ENCODE measurements around the gene B3GNT8. TPM values are rescaled to one million over a fixed set of nuclear protein-coding genes. Genes with fewer than 3 reads are reported as not detected.
"Not testable (repeated sequence)": the region's sequence is repeated elsewhere in the genome, so short reads cannot be mapped to it uniquely, and the experiment has no call there.

B3GNT8 gene, protein sequence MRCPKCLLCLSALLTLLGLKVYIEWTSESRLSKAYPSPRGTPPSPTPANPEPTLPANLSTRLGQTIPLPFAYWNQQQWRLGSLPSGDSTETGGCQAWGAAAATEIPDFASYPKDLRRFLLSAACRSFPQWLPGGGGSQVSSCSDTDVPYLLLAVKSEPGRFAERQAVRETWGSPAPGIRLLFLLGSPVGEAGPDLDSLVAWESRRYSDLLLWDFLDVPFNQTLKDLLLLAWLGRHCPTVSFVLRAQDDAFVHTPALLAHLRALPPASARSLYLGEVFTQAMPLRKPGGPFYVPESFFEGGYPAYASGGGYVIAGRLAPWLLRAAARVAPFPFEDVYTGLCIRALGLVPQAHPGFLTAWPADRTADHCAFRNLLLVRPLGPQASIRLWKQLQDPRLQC
- total RNA-seq (2014; rRNA removed; shearing (Covaris generic)) = 5.0 and 5.9 TPM in 2 replicates
- polyA plus RNA-seq (2016; fragmentation: Nextera tagmentation; extraction: Ambion mirVana) = 2.3 and 3.1 TPM in 2 replicates

DNA sequence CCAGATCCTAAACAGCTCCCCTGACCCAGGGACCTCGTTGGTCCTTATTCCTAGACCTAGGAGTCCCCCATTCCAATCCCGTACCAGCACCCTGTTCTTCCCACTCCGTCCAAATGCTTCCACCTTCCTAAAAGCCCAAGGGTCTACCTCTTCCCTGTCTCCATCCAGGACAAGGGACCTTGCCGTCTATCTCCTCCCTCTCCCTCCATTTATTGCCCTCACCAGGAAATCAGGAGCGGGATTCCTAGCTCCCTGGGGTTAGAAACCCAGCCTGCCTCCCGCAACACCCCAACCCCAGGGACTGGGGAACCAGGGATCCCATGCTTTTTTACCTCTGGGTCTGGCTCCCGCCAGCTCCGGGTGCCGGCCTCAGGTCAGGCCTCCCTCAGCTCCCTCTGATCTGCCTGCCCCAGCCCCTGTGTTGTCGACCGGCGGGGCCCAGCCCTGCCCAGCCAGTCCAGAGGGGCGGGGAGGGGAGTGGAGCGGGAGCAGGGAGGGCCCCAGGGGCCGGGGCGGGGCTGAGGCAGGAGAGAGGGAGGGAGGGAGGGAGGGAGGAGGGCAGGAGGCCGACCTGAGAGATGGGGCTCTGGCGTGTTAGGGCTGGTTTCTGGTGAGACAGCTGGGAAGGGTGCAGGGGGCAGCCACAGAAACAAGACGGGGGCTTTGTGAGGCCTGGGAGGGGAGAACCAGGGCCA, at the start of gene B3GNT8:
TSS of gene B3GNT8 (minus strand) at position 423 of the 695 bp plus-strand sequence. CDS start 596 bp downstream, outside the sequence.
- Histone ChIP-seq H3K4me2 (ENCODE audit: unreplicated experiment) (peak within 1 kb of the TSS; percentile 79), H4K20me1 (ENCODE audit: insufficient read depth) (no peaks in the 10 kb centered on the region), H3K9me2 (ENCODE audit: insufficient read depth) (no peaks in the 10 kb centered on the region), H3K4me3 (peak within 1 kb of the TSS; percentile 71), H3K79me2 (ENCODE audit: insufficient read depth) (no peaks in the 10 kb centered on the region), H3F3A (ENCODE audit: insufficient read depth) (no peaks in the 10 kb centered on the region), H3K4me1 (ENCODE audit: insufficient read depth) (peaks cover 14% of the 10 kb centered on the region; the same call in 1 of the 2 replicates), H3K27ac (peak within 1 kb of the TSS; percentile 29), H2AFZ (peak within 1 kb of the TSS; percentile 78), H3K9me3 (ENCODE audit: low read depth) (no peaks in the 10 kb centered on the region), H3K36me3 (ENCODE audit: low read depth) (no peaks in the 10 kb centered on the region), H3K27me3 (replicated peaks; ENCODE audit: insufficient read depth) (no peaks in the 10 kb centered on the region), H3K9ac (peak within 1 kb of the TSS; percentile 80)
- DNase-seq = peak; percentile 86
- TF ChIP-seq EZH2 (IDR thresholded peaks at IDR 0.05; ENCODE audit: insufficient read depth, poor library complexity, severe bottlenecking) = no peak
- TF ChIP-seq EZH2phosphoT487 (IDR thresholded peaks at IDR 0.05; ENCODE audit: insufficient read depth, low read depth) = no peak
- 5 to 7% methylated on average over 12 to 19 of the region's 19 CpGs for WGBS, 2 experiments (ENCODE audit: low coverage in 1 of 2, low lambda C conversion rate in 2 of 2, missing lambda C conversion rate in 2 of 2)
- in situ Hi-C loops (cut with MboI) = no loop called here

DNA sequence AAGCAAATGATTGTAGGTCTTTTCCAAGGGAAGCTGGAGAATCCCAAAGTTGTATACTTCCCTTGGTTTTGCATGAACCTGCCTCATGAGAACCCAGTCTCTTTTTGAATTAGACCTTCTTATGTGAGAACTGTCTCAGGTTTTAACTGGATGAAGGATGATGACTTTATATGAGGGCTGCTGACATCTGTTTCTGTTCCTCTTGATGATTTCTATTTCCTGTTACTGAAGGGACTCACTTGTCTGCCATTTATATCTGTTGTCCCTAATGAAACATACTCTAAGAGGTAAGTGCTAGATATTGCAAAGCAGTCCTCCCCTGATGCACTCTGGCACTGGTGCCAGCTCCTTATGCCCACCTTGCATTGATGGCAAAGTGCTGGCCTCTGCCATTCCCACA, 49.4 kb upstream of the B3GNT8 start:
- no peaks in the 10 kb centered on the region for H3K9me3 ChIP-seq (ENCODE audit: low read depth)
- no peaks in the 10 kb centered on the region for H4K20me1 ChIP-seq (ENCODE audit: insufficient read depth)
- in situ Hi-C loops (cut with MboI) = no loop called here
- H3K27ac ChIP-seq = no peak overlapping the region
- no peak overlapping the region for H2AFZ ChIP-seq
- H3K4me3 ChIP-seq = no peak overlapping the region
- no peaks in the 10 kb centered on the region for H3K4me1 ChIP-seq (ENCODE audit: insufficient read depth)
- H3F3A ChIP-seq (ENCODE audit: insufficient read depth) = no peaks in the 10 kb centered on the region
- no peaks in the 10 kb centered on the region for H3K79me2 ChIP-seq (ENCODE audit: insufficient read depth)
- no peaks in the 10 kb centered on the region for H3K9me2 ChIP-seq (ENCODE audit: insufficient read depth)
- TF ChIP-seq EZH2phosphoT487 (IDR thresholded peaks at IDR 0.05; ENCODE audit: insufficient read depth, low read depth) (no peak), EZH2 (IDR thresholded peaks at IDR 0.05; ENCODE audit: insufficient read depth, poor library complexity, severe bottlenecking) (no peak)
- H3K27me3 ChIP-seq (replicated peaks; ENCODE audit: insufficient read depth) = peaks cover 9% of the 10 kb centered on the region
- no peaks in the 10 kb centered on the region for H3K36me3 ChIP-seq (ENCODE audit: low read depth)
- no peak overlapping the region for H3K9ac ChIP-seq
- no peak overlapping the region for H3K4me2 ChIP-seq (ENCODE audit: unreplicated experiment)
- no peak for DNase-seq

DNA sequence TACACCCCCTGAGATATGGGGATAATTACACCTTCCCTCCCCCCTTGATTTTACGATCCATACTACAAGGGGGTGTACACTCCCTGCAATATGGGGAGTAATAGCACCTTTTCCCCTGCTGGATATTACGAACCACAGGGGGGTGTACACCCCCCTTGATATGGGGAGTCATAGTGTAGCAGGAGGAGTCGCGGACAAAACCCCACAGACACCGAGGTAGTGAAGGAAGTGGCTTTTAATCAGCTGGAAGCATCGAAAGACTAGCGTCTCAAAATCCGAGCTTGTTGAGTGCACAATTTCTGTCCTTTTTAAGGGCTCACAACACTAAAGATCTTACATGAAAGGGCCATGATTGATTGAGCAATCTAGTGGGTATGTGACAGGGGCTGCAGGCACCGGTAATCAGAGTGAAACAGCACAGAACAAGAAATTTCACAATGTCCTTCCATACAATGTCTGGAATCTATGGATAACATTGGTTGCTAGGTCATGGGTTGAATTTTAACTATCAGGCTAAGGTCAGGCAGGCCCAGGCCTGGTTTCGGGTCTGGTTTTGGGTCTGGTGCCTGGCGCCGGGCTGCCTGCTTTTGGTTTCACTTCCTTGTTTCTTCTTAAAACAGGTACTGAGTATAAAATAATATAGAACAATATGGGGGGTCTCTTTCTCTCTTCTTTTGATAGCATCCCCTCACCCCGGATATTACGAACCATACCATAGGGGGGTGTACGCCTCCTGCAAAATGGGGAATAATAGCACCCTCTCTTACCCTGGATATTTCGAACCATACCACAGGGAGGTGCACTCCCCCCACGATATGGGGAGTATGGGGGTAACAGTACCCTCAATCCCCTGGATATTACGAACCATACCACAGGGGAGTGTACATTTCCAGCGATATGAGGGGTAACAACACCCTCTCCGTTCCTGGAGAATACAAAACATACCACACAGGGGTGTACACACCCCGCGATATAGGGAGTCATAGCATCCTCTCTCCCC, 36.4 kb upstream of the B3GNT8 start:
- H3K9ac ChIP-seq; H3K36me3 ChIP-seq (ENCODE audit: low read depth); H3K4me2 ChIP-seq (ENCODE audit: unreplicated experiment); DNase-seq; H4K20me1 ChIP-seq (ENCODE audit: insufficient read depth); H3K4me3 ChIP-seq; H2AFZ ChIP-seq; H3K79me2 ChIP-seq (ENCODE audit: insufficient read depth); H3K9me2 ChIP-seq (ENCODE audit: insufficient read depth); H3K4me1 ChIP-seq (ENCODE audit: insufficient read depth); H3K27ac ChIP-seq; H3F3A ChIP-seq (ENCODE audit: insufficient read depth); H3K9me3 ChIP-seq (ENCODE audit: low read depth); in situ Hi-C loops (cut with MboI): not testable (repeated sequence)
- WGBS, 2 experiments (ENCODE audit: low coverage in 1 of 2, low lambda C conversion rate in 2 of 2, missing lambda C conversion rate in 2 of 2) = 50 to 54% methylated on average over 22 of the region's 22 CpGs
- H3K27me3 ChIP-seq (replicated peaks; ENCODE audit: insufficient read depth) = peaks cover 37% of the 10 kb centered on the region; the same call in 1 of the 2 replicates

DNA sequence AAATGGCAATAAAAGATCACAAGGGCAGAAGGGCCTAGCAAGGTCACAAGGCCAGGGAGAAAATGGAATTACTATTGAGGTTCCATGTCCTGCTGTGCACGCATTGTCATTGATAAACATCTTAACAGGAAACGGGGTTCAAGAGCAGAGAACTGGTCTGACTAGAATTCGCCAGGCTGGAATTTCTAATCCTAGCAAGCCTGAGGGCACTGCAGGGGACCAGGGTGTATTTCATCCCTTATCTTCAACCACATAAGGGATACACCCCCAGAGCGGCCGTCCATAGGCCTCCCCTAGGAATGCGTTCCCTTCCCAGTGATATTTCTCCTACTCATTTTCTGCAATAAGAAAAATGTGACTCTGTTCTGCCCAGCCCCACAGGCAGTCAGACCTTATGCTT, 35.3 kb upstream of the B3GNT8 start:
- H3K4me3 ChIP-seq = no peak overlapping the region
- H3K9ac ChIP-seq = no peak overlapping the region
- no peaks in the 10 kb centered on the region for H3K79me2 ChIP-seq (ENCODE audit: insufficient read depth)
- in situ Hi-C loops (cut with MboI) = no loop called here
- no peaks in the 10 kb centered on the region for H3K4me1 ChIP-seq (ENCODE audit: insufficient read depth)
- no peak overlapping the region for H3K4me2 ChIP-seq (ENCODE audit: unreplicated experiment)
- no peak overlapping the region for H2AFZ ChIP-seq
- no peak for TF ChIP-seq EZH2 (IDR thresholded peaks at IDR 0.05; ENCODE audit: insufficient read depth, poor library complexity, severe bottlenecking)
- H3K36me3 ChIP-seq (ENCODE audit: low read depth) = no peaks in the 10 kb centered on the region
- H3F3A ChIP-seq (ENCODE audit: insufficient read depth) = no peaks in the 10 kb centered on the region
- no peak for DNase-seq
- H4K20me1 ChIP-seq (ENCODE audit: insufficient read depth) = no peaks in the 10 kb centered on the region
- no peak overlapping the region for H3K27ac ChIP-seq
- H3K9me3 ChIP-seq (ENCODE audit: low read depth) = no peaks in the 10 kb centered on the region
- H3K9me2 ChIP-seq (ENCODE audit: insufficient read depth) = no peaks in the 10 kb centered on the region
- peaks cover 37% of the 10 kb centered on the region; the same call in 1 of the 2 replicates for H3K27me3 ChIP-seq (replicated peaks; ENCODE audit: insufficient read depth)
- 37 to 50% methylated on average over 6 of the region's 6 CpGs for WGBS, 2 experiments (ENCODE audit: low coverage in 1 of 2, low lambda C conversion rate in 2 of 2, missing lambda C conversion rate in 2 of 2)
